A549 (cell line): ENCODE data around the gene PIEZO2.

Experiments used
- CTCF ChIP-seq: fragments of >200 bp; sonication (Bioruptor Twin); formaldehyde crosslinking; IDR thresholded peaks from 3 replicates; pipeline ENCODE4 v1.5.1; 2016
- HMGXB4 ChIP-seq: fragments of 250-450 bp; sonication (Bioruptor Pico); IDR thresholded peaks from 2 replicates; pipeline ENCODE4 v1.5.0; 2021; ENCODE audit warnings: mild to moderate bottlenecking, moderate library complexity, borderline replicate concordance

DNA sequence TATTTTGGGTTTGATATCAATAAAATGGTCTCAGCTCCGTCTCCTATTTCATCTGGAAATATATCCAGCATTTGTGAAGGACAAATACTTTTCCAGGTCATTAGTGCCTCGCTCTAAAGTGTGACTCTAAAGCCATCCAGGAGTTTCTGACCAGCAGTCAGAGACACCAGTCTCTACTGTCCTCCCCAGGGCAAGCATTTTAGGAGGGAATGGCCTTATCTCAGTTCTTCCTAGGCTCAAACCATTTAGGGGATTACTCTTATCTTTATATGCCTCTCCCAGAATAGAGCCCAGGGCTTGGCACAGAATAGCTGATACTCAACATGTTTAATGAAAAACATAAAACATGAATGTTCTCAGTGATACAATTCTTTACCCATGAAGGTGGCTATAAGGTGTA lies 436.0 kb downstream of the PIEZO2 start:
- TF ChIP-seq CTCF, result no peak
- TF ChIP-seq HMGXB4 (CRISPR knock-in tag), result no peak
